ENCODE results near the gene RALY. TPM values are rescaled to one million over a fixed set of nuclear protein-coding genes. Genes with fewer than 3 reads are reported as not detected.

Gene RALY
- polyA plus RNA-seq, 2 of the 4 experiments (the other 2 are of a cell fraction), result 63.4 to 102 TPM

DNA sequence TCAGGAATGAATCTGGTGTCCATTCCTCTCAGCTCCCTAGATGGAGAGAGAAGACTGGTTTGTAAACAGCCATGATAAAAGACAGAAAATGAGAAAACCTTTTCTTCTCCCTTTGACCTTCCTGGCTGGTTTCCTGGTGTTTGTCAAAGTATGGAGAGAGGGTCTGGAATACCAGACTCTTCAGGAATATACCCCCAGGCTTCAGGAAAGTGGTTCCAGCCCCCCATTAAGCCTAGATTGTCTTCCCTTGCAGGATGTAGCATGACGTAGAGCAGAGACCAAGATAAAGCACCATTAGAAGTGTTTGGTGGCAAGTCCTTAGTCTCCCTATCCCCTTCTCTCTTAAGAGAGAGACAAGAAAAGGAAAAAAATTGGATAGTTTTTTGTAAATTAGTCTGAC lies 67.3 kb downstream of the RALY start:
- H3K4me2 ChIP-seq, result no peak overlapping the region
- H3K27ac ChIP-seq, result no peak overlapping the region
- no peak for FAIRE-seq
- CTCF ChIA-PET, result interaction anchor here (1.2 to 2.1 kb wide), 4 partner anchors 9 to 198 kb away, joined by 3 to 10 read pairs (median 6); no protein-coding TSS in a partner anchor
- POLR2A ChIA-PET, result no interaction called here
- no peak overlapping the region for H3K4me3 ChIP-seq
- 0 out of 3 replicates have a peak, but pooled peaks cover 7% of the 10 kb centered on the region for H3K4me1 ChIP-seq
- DNase-seq (ENCODE audit: low read depth in 1 of 2, low spot score in 1 of 2), result no peak
- 90% methylated on average over 1 of the region's 1 CpG for WGBS (ENCODE audit: missing lambda C conversion rate)
- ATAC-seq, result no peak
- no peak for TF ChIP-seq RNF2 (IDR thresholded peaks at IDR 0.05; ENCODE audit: borderline replicate concordance, low read depth)
- no peak for TF ChIP-seq TFCP2L1 (CRISPR knock-in tag; IDR thresholded peaks at IDR 0.05)
- no peak for TF ChIP-seq RCOR1 (IDR thresholded peaks at IDR 0.05; ENCODE audit: low read depth, low read length)
- no peak for TF ChIP-seq CEBPB (IDR thresholded peaks at IDR 0.05)
- no peak for TF ChIP-seq MAZ (IDR thresholded peaks at IDR 0.05; ENCODE audit: borderline replicate concordance, low read depth, low read length)
- TF ChIP-seq HOXB13 (CRISPR knock-in tag; IDR thresholded peaks at IDR 0.05; ENCODE audit: low read depth), result no peak
- TF ChIP-seq KDM5A (IDR thresholded peaks at IDR 0.05), result no peak
- TF ChIP-seq ZFP36 (IDR thresholded peaks at IDR 0.05; ENCODE audit: borderline replicate concordance, partially characterized antibody), result no peak
- TF ChIP-seq, protein P1, sequence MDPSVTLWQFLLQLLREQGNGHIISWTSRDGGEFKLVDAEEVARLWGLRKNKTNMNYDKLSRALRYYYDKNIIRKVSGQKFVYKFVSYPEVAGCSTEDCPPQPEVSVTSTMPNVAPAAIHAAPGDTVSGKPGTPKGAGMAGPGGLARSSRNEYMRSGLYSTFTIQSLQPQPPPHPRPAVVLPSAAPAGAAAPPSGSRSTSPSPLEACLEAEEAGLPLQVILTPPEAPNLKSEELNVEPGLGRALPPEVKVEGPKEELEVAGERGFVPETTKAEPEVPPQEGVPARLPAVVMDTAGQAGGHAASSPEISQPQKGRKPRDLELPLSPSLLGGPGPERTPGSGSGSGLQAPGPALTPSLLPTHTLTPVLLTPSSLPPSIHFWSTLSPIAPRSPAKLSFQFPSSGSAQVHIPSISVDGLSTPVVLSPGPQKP (IDR thresholded peaks at IDR 0.05; ENCODE audit: low read depth, low read length), result no peak
- TF ChIP-seq EHMT2 (IDR thresholded peaks at IDR 0.05; ENCODE audit: low read depth), result no peak
- TF ChIP-seq EHF (CRISPR knock-in tag; IDR thresholded peaks at IDR 0.05), result no peak
- no peak for TF ChIP-seq CHD4 (IDR thresholded peaks at IDR 0.05; ENCODE audit: borderline replicate concordance)
- no peak for TF ChIP-seq HOXA7 (CRISPR knock-in tag; IDR thresholded peaks at IDR 0.05)
- TF ChIP-seq CBX8 (IDR thresholded peaks at IDR 0.05), result no peak
- TF ChIP-seq HDAC2 (IDR thresholded peaks at IDR 0.05), result no peak
- TF ChIP-seq, protein P2, sequence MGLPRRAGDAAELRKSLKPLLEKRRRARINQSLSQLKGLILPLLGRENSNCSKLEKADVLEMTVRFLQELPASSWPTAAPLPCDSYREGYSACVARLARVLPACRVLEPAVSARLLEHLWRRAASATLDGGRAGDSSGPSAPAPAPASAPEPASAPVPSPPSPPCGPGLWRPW (IDR thresholded peaks at IDR 0.05), result no peak
- TF ChIP-seq KDM1A (IDR thresholded peaks at IDR 0.05; ENCODE audit: low read depth), result no peak
- no peak for TF ChIP-seq NR3C1 (IDR thresholded peaks at IDR 0.05)
- H3K9me3 ChIP-seq, result no peaks in the 10 kb centered on the region

DNA sequence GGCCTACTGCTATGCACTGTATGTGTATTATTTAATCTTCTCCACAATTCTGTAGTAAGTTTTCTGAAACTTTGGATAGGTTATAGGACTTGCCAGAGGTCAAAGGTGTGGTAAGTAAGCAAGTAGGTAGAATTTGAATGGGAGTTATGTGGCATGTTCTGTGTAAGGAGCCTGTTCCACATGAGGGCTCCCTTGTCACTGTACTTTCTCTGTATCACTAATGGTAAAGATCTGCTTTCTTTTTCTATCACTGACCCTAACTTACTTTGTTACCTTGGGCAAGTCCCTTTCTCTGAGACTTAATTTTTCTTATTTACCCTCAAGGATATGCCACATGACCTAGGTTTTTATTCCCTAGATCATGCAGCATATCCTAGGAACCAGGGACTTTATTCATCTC lies 68.0 kb downstream of the RALY start:
- ATAC-seq (no peak), FAIRE-seq (no peak), DNase-seq (ENCODE audit: low read depth in 1 of 2, low spot score in 1 of 2) (no peak)
- POLR2A ChIA-PET, result no interaction called here
- Histone ChIP-seq H3K27ac (no peak overlapping the region), H3K9me3 (no peaks in the 10 kb centered on the region), H3K4me2 (no peak overlapping the region), H3K4me3 (no peak overlapping the region), H3K4me1 (0 out of 3 replicates have a peak, but pooled peaks cover 7% of the 10 kb centered on the region)
- TF ChIP-seq JUN (IDR thresholded peaks at IDR 0.05) (no peak), RCOR1 (IDR thresholded peaks at IDR 0.05; ENCODE audit: low read depth, low read length) (no peak)
- TF ChIP-seq, protein P3, sequence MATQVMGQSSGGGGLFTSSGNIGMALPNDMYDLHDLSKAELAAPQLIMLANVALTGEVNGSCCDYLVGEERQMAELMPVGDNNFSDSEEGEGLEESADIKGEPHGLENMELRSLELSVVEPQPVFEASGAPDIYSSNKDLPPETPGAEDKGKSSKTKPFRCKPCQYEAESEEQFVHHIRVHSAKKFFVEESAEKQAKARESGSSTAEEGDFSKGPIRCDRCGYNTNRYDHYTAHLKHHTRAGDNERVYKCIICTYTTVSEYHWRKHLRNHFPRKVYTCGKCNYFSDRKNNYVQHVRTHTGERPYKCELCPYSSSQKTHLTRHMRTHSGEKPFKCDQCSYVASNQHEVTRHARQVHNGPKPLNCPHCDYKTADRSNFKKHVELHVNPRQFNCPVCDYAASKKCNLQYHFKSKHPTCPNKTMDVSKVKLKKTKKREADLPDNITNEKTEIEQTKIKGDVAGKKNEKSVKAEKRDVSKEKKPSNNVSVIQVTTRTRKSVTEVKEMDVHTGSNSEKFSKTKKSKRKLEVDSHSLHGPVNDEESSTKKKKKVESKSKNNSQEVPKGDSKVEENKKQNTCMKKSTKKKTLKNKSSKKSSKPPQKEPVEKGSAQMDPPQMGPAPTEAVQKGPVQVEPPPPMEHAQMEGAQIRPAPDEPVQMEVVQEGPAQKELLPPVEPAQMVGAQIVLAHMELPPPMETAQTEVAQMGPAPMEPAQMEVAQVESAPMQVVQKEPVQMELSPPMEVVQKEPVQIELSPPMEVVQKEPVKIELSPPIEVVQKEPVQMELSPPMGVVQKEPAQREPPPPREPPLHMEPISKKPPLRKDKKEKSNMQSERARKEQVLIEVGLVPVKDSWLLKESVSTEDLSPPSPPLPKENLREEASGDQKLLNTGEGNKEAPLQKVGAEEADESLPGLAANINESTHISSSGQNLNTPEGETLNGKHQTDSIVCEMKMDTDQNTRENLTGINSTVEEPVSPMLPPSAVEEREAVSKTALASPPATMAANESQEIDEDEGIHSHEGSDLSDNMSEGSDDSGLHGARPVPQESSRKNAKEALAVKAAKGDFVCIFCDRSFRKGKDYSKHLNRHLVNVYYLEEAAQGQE (IDR thresholded peaks at IDR 0.05), result no peak
- CTCF ChIA-PET, result no interaction called here
